Measurements from ENCODE around the gene RTEL1.
A peak's percentile ranks its signal among the peaks of the same experiment; 100 is the strongest.
"Not testable (repeated sequence)": the region's sequence is repeated elsewhere in the genome, so short reads cannot be mapped to it uniquely, and the experiment has no call there.

The RTEL1 gene

DNA sequence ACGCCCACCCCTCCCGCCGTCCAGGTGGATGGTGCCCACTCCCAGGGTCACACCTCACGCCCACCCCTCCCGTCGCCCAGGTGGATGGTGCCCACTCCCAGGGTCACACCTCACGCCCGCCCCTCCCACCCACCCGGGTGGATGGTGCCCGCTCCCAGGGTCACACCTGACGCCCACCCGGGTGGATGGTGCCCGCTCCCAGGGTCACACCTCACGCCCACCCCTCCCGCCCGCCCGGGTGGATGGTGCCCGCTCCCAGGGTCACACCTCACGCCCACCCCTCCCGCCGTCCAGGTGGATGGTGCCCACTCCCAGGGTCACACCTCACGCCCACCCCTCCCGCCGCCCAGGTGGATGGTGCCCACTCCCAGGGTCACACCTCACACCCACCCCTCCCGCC, 7.6 kb upstream of the RTEL1 start:
- DNase-seq (ENCODE audit: low read depth): not testable (repeated sequence)

GRCh38 chr20:63651942-63652191, 6.2 kb upstream of the RTEL1 start:
- DNase-seq (ENCODE audit: low read depth): no peak

GRCh38 chr20:63652192-63652980, 5.7 kb upstream of the RTEL1 start:
- DNase-seq (ENCODE audit: low read depth): no peak

DNA sequence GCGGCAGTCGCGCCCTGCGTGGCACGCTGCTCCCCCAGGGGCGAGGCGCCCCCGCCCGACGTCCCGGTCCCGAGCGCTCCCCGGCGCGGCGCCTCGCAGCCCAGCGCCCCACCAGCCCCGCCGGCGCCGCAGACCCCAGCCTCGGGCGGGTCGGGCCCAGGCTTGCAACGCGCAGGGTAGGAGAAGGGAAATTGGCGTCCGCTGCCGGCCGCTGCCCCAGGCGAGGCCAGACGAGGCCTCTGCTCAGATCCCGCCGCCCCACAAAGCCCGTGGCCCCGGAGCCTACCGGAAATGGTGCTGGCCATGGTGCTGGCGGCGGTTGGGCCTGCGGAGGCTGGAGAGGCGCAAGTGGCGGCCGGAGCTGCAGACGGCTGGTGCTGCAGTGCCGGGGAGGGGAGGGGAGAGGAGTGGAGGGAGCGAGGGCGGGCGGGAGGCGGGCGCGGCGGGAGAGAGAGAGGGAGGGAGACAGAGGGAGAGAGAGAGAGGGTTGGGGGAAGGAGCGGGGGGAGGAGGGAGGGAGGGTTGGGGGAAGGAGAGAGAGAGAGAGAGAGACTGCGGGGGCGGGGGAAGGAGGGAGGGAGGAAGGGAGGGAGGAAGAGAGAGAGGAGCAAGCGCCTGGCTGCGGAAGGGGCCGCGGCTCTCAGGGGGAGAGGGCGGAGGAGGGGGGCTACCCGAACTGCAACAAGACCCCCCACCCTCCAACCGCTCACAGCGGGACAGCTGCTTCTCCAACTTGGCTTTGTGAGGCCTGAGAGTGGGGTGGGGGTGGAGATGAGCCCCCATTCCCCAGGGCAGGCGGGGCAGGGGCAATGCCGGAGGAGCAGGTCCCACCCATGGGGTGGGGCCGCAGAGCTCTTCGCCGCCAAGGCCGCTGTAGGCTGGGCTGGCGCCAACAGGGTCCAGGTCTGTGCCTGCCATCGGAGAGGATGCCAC, 4.8 kb upstream of the RTEL1 start, which contains the start of gene STMN3:
TSS of gene STMN3 (minus strand) at position 384 of the 933 bp plus-strand sequence. CDS start at position 305, 79 bp downstream.
- peak; percentile 49 for DNase-seq (ENCODE audit: low read depth)

- no peak for DNase-seq (ENCODE audit: low read depth)
These were observed 4.0 kb upstream of the RTEL1 start for GRCh38 chr20:63653974-63654668.

DNA sequence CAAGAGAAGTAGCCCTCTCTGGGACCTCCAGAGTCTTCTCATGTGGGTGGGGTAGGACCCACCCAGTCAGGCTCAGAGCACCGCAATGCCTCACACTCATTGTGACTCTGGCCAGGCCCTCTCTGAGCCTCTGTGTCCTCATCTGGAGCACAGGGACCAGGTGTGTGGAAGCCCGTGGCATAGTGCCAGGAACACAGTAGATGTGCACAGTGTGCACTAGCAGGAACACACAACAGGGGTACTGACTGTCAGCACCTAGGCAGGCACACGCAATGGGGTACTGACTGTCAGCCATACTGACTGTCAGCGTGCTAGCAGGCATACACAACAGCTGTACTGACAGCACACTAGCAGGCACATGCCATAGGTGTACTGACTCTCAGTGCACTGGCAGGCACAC, 2.9 kb upstream of the RTEL1 start:
- DNase-seq (ENCODE audit: low read depth): no peak

DNA sequence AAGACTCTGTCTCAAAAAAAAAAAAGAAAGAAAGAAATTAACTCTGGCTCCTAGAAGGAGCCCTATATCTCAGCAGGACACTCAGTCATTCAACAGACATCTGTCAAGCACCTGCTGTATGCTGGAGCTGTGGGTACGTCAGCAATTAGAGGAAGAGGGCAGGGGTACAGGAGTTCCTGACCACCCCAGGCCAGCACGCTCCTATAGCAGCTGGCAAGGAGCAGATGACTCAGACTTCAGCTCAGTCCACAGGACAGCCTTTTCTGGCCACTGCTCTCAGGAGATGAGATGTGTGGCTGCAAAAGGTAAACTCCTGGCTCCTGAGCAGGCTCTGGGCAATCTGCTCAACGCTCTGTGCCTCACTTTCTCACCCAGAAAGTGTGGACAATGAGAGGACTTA, 1.7 kb upstream of the RTEL1 start:
- DNase-seq (ENCODE audit: low read depth): no peak

GRCh38 chr20:63657260-63657936, 714 bp upstream of the RTEL1 start:
- no peak for DNase-seq (ENCODE audit: low read depth)

DNA sequence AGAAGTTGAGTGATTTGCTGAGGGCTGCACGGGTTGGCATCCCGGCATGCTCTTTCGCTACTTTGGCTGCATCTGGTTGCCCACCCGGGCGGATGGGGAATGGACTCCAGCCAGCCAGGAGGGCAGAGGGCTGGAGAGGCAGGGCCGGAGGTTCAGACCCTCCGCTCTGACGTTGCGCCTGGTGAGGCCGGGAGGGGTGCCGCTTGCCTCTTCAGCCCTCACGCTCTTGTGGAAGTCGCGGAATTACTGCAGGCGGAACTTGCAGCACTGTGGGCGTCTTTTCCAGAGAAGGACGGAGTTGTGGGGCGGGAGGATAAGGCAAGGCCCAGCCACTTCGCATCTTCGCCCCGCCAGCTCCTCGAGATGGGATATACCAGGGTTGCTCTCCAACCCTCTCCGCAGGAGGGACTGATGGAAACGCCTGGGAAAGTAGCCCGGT, 656 bp downstream of the RTEL1 start:
- DNase-seq (ENCODE audit: low read depth): no peak

- no peak for DNase-seq (ENCODE audit: low read depth)
These were observed 1.3 kb downstream of the RTEL1 start for GRCh38 chr20:63659370-63659769.

DNA sequence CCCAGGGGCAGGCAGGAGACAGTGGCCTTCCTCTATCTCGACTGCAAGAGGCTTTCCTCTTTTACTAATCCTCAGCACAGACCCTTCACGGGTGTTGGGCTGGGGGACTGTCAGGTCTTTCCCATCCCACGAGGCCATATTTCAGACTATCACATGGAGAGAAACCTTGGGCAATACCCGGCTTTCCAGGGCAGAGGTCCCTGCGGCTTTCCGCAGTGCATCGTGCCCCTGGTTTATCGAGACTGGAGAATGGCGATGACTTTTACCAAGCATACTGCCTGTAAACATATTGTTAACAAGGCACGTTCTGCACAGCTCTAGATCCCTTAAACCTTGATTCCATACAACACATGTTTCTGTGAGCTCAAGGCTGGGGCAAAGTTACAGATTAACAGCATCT, 2.1 kb downstream of the RTEL1 start:
- DNase-seq (ENCODE audit: low read depth): not testable (repeated sequence)

DNA sequence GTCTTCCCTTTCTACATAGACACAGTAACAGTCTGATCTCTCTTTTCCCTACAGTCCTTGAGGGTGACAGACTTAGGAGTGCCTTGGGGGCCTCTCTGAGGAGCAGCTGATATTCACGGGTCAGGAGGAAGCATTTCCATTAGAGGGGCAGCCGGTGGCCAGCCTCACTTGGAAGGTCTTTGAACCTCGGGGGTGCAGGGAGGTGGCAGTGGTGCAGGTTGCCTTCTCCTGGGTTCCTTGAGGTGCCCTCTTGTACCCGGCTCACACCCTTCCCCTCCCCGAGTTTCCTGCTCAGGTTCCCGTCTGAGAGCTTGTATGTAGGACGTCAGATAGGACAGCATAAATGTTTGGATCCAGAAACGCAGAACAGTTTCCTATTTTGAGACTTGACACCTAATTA, 2.5 kb downstream of the RTEL1 start:
- no peak for DNase-seq (ENCODE audit: low read depth)

GRCh38 chr20:63661108-63661507, 3.0 kb downstream of the RTEL1 start:
- no peak for DNase-seq (ENCODE audit: low read depth)

DNA sequence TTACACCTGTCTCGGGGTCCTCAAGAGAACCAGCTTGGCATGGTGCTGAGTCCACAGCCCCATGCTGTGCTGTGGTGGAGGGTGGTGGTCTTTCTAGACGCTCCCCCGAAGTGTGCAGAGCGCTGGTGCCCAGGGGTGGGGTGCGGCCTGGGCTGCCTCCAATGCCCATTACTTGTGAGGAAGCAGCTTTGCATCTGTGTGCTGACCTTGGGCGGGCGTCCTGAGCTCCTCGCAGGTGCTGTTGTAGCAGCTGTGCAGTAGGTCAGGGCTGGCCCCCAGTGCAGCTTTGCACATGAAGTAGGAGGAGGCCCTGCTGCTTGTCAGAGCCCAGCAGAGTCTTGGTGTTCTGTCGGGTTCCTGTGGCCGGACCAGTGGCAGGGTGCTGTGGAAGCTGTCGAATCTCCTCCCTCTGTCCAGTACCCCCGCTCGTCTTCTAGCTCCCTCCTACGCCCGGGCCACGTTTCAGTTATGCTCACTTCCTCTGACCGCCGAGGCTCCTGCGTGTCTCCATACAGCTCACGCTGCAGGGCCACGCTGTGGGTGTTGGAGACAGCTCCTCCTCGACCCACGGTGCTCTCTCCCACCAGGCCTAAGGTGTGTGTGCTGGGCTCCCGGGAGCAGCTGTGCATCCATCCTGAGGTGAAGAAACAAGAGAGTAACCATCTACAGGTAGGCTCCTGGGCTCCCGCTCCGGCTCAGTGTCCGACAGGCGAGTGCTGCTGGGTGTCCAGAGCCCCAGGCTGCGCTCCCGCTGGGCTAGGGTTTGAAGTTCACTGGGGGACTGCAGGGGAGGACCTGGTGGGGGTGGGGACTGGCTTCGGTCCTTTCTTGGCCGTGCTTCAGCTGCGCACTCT, 4.1 kb downstream of the RTEL1 start:
- no peak for DNase-seq (ENCODE audit: low read depth)

DNA sequence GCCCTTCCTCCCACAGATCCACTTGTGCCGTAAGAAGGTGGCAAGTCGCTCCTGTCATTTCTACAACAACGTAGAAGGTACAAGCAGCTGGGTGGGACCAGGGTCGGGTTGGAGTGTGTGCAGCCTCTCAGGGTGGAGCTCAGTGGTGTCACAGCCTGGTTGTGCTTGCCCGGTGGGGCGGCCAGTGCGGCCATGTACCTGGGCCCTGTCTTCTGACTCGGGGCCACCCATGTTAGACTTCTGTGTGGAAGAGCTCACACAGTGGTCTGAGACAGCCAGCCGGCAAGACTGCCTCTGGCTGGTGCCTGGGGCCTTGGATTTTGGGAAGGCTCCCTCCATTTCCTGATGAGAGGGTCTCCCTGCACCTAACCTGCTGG, 4.7 kb downstream of the RTEL1 start:
- no peak for DNase-seq (ENCODE audit: low read depth)

DNA sequence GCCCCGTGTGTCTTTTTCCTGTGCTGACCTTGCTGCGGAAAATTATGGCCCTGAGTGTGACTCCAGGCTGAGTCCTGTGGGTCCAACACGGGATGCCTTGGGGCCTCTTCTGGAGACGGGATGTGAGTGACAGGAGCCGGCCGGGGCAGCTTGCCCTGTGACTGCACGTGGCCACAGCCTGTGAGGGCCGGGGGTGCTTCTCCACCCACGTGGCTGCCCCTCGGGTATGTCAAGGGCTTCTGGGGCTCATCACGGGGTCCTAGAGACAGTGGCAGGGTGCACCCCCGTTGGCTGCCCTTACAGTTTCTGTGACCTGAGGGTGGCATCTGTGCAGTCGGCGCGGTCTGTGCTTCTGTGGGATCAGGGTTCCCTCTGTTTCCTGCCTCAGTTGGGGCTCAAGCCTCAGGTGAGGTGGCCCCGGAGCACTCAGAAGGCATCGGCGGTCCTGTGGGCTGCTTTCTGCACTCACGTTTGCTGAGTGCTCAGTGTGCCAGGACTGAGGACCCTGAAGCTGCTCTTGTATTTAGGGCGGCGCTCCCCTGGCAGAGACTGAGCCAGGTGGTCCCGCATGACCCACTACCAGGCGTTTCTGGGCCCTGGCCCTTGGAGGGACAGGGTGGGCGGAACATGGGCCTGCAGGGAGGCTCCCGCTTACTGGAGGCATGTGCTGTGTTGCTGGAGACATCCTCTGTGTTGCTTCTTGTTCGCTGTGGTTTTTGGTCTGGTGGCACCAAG, 5.4 kb downstream of the RTEL1 start:
- DNase-seq (ENCODE audit: low read depth): no peak

DNA sequence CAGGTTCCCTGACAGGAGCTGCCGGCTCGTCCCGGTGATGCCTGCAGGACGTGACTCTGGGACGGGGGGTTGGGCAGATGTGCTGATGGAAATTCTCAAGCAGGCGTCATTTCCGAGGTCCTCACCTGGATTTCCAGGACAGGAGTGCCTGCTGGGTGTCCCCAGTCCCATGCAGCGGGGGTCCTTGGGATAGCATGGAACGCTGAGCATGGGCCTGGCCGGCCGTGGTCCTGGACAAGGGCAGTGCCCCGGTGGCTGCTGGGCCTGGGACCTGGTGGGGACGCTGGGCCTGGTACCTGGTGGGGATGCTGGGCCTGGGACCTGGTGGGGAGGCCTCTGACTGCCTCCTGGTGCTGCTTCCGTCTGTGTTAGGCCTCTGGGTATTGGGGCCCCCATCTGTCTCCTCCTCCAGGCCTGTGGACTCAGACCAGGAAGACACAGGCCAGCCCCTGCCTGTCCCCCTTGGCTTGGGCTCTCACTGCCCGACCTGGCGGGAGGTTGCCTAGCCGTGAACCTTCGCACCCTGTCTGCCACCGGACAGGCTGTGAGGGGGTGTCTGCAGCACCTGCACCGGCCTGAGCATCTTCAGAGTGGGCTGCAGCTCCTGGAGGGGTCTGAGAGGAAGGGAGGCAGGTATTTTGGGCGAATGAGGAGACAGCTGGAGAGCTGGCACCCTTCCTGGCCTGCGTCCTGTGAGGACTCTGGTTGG, 6.2 kb downstream of the RTEL1 start:
- DNase-seq (ENCODE audit: low read depth): no peak

DNA sequence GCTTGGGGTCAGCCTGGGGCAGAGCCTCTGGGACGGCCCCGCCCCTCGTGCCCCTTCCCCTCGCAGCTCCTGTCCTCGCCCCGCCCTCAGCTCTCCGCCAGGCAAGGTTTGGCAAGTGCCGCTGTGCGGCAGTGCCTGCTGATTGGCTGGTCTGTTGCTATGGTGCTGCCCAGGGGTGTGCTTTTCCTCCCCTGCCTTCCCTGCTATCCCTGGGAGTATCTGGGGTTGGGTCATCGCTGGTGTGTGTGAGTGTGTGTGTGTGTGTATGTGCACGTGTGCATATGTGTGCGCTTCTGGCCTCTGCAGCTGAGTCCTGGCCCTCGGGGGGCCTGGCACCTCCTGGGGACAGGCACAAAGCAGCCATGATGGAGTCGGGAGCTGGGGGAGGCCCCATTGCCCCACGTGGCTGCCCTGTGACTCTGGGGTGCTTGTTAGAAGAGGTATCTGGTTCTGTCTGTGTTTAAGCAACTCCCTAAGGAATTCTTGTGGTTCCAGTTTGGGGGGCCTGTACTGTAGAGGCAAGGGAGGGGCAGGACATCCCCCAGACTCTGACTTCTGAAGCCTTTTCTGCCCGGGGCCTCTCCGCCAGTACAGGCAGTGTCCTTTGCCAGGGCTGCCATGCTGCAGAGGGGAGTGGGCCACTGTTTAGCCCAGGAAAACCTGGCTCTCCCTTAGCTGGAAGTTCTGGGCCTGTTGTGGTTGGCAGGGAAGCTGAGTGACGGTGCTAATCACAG, 6.9 kb downstream of the RTEL1 start:
- no peak for DNase-seq (ENCODE audit: low read depth)

GRCh38 chr20:63665708-63666107, 7.6 kb downstream of the RTEL1 start:
- no peak for DNase-seq (ENCODE audit: low read depth)
